Measurements from ENCODE around the gene INAFM1. TPM values are rescaled to one million over a fixed set of nuclear protein-coding genes. Genes with fewer than 3 reads are reported as not detected.
"Not testable (repeated sequence)": the region's sequence is repeated elsewhere in the genome, so short reads cannot be mapped to it uniquely, and the experiment has no call there.

INAFM1 gene
- total RNA-seq, 1 donor from 2014 or later = 4.1 TPM

- FAIRE-seq = no peak
- peak in 1 of 2 donors; percentile 28 for DNase-seq (ENCODE audit: low spot score in 2 of 2)
These were observed 8.2 kb upstream of the INAFM1 start for GRCh38 chr19:47266401-47266941.

DNA sequence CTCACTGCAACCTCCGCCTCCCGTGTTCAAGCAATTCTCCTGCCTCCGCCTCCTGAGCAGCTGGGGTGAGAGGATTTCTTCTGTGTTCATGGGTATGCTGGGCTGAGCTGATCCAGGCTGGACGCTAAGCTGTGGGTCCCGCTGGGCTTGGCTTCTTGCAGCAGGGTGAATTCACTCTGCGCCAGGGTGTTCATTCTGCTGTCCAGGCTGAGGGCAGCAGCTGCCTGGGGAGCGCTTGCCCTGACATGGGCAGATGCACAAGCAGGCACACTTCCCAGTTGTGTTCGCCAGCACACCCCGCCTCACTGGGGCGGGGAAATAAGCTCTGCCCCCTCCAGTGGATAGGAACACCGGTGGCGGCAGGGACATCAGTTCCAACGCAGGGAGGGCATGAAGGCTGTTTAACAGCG lies 7.3 kb upstream of the INAFM1 start:
- FAIRE-seq (no peak), DNase-seq (ENCODE audit: low spot score in 2 of 2) (peak; percentile 73 to 75)

GRCh38 chr19:47268028-47268427 lies 6.7 kb upstream of the INAFM1 start:
- FAIRE-seq = no peak
- DNase-seq (ENCODE audit: low spot score in 2 of 2) = no peak

- FAIRE-seq (no peak), DNase-seq (ENCODE audit: low spot score in 2 of 2) (no peak)
These were observed 5.1 kb upstream of the INAFM1 start for GRCh38 chr19:47269596-47269995.

GRCh38 chr19:47270408-47270807 lies 4.3 kb upstream of the INAFM1 start:
- DNase-seq (ENCODE audit: low spot score in 2 of 2) = no peak
- no peak for FAIRE-seq

GRCh38 chr19:47271949-47272348 lies 2.7 kb upstream of the INAFM1 start:
- FAIRE-seq (no peak), DNase-seq (ENCODE audit: low spot score in 2 of 2) (no peak)

DNA sequence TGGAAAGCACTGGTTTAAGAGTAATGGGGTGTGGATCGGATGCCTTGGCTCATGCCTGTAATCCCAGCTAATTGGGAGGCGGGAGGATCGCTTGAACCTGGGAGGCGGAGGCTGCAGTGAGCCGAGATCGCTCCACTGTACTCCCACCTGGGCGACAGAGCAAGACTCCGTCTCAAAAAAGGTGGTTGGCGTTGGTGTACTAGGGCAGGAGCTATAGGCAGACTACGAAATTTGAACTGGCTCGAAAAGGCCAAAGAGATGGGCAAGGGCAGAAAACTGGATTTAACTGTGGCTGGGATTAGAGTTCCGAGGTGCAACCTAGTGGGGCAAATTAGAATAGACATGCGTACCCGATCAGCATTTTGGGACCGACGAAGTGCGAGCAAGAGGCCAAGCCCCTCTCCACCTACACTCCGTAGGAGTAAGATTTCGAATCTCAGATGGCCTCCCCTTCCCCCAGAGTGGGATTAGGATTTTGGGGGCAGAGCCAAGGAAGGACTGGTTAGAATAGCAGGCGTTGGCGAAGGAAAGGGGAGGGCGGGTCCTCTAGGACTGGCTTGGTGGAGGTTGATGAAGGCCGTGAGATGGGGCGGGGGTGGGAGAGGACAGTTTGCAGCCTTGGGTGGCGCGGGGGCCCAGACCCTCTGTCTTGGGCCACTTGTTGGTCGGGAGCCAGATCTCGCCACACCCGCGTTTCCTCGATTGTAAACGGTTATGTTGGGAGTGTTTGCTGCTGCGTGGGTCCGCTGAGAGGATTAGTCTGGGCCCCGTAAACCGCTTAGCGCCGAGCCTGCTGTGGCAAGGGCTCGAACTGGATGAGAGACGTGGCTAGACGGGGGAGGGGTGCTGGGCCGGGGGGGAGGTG lies 2.0 kb upstream of the INAFM1 start:
- peak; percentile 50 to 66 for DNase-seq (ENCODE audit: low spot score in 2 of 2)
- no peak for FAIRE-seq

DNA sequence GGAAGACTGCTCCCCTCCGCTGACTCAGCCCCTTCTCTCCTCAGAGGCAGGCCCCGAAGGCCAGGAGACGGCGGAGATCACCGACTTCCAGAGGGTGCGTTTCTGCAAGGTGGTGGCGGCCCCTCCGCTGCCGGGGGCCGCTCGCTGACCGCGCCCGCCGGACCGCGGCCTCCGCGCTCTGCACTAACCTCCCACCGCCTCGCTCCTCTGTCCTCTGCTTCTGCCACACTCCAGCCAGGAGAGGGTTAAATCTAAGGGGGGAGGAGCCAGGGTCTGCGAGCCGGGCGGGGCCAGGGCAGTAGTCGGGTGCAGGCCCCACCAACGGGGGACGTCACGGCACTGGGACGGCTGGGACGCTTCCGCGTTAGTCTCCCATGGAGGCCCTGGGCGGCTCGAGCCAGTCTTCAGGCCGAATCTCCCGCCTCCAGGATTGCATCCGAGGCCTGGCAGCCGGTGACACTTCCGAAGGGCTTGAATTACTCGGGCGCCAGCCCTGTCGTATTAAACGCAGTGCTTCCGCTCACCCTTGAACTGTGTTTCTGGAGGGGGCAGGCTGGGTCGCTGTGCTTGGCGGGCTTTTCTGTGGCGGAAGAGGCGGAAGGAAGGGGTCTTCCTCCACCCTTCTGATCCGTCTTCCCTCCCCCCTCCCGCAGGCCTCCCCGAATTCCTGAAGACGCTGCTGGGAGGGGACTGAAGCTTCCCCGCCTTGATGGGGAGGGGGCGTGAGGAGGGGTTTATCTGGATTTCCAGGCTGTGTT lies 1.2 kb upstream of the INAFM1 start:
- FAIRE-seq (no peak), DNase-seq (ENCODE audit: low spot score in 2 of 2) (peak; percentile 95 to 96)

GRCh38 chr19:47274891-47275761 lies 441 bp downstream of the INAFM1 start:
- DNase-seq (ENCODE audit: low spot score in 2 of 2) = peak in 1 of 2 donors; percentile 3
- FAIRE-seq = no peak

DNA sequence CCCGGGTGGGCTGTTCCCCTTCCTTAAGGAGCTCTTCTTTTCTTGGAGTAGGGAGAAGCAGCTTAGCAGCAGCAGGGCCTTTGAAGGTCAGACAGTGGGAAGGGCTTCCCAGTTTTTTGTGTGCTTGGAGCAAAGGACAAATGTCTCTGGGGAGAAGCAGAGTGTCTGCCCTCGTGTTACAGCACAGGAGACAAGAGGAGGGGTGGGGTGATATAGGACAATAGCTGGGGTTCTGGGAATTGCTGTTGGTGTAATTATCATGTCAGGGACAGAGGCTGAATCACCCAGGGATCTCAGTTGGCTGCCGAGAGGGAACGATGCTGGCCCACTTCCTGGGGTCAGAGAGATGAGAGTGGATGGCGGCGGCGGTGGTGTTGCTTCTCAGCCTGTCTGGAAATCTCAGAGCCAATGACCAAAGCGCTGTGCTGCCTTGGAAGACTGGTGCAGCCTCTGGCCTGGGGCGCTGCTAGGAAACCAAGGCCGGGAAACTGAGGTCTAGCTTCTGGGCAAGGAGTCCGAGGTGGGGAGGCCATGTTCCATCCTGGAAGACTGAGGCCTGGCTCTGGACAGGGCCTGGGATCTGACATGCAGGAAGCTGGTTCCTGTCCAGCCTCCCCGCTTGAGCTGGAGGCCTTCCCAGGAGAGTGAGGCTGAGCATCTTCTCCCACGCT lies 1.2 kb downstream of the INAFM1 start:
- DNase-seq (ENCODE audit: low spot score in 2 of 2) = peak in 1 of 2 donors; percentile 19

GRCh38 chr19:47276513-47276912 lies 1.8 kb downstream of the INAFM1 start:
- not testable (repeated sequence) for DNase-seq (ENCODE audit: low spot score in 2 of 2); FAIRE-seq

More for the DNA sequence above, 1.2 kb downstream of the INAFM1 start:
- FAIRE-seq = no peak

DNA sequence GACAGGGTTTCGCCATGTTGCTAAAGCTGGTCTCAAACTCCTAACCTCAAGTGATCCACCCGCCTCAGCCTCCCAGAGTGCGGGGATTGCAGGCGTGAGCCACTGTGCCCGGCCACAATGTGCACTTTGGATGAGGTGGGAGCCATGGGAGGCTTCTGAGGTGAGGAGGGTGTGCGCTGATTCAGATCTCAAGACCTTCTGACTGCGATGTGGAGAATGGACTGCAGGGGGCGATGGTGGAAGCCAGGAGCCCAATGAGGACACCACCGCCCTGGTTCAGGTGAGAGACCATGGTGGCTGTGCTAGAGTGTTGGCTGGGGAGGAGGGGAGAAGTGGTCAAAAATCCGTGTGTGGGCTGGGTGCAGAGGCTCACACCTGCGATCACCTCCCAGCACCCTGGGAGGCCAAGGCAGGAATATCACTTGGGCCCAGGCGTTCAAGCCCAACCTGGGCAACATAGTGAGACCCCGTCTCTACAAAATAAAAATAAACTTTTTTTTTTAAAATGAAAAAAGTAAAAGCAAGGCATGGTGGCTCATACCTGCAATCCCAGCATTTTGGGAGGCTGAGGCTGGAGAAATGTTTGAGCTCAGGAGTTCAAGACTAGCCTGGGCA lies 5.6 kb downstream of the INAFM1 start:
- DNase-seq (ENCODE audit: low spot score in 2 of 2) = no peak
- FAIRE-seq = no peak

DNA sequence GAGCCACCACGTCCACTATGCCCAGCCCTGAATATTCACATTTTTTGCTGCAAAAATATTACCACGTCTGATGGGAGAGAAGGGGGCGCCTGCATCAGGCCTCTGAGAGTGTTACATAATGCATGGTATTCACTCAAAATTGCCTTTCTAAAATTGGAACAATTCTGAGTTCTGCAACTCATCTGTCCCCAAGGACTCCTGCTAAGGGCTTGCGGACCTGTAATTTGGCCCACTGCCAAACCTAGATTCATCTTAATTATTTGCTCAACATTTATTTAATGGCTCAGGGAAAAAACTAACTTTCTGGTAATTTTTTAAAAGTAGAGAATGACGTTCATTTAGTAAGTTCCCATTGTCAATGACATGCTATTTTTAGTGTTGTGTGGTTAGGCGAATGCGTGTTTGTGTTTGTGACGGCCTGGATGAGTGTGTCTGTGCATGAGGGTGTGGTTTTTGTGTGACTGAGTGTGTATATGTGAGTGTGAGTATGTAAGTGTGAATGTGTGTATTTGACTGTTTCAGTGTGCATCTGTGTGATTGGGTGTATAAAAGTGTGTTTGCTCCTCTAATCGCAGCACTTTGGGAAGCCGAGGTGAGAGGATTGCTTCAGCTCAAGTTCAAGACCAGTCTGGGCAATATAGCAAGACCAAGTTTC lies 8.8 kb downstream of the INAFM1 start:
- DNase-seq (ENCODE audit: low spot score in 2 of 2) (no peak), FAIRE-seq (no peak)

- FAIRE-seq (no peak), DNase-seq (ENCODE audit: low spot score in 2 of 2) (peak in 1 of 2 donors; percentile 34)
These were observed 9.7 kb downstream of the INAFM1 start for GRCh38 chr19:47284324-47284899.

GRCh38 chr19:47296036-47296435 lies 21.4 kb downstream of the INAFM1 start:
- FAIRE-seq (no peak), DNase-seq (ENCODE audit: low spot score in 2 of 2) (peak; percentile 36 to 72)

- not testable (repeated sequence) for DNase-seq (ENCODE audit: low spot score in 2 of 2); FAIRE-seq
These were observed 26.2 kb downstream of the INAFM1 start for GRCh38 chr19:47300867-47301266.

DNA sequence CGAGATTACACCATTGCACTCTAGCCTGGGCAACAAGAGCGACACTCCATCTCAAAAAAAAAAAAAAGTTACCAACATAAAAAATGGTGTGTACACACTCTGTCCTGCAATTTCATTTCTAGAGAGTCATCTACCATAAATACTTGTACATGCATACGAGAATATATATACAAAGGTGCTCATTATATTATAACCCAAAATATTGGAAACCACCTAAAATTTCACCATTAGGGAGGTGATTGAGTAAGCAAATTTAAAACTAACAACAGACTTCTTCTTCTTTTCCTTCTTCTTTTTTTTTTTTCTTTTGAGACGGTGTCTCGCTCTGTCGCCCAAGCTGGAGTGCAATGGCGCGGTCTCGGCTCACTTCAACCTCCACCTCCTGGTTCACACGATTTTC lies 27.6 kb downstream of the INAFM1 start:
- FAIRE-seq (no peak), DNase-seq (ENCODE audit: low spot score in 2 of 2) (no peak)

DNA sequence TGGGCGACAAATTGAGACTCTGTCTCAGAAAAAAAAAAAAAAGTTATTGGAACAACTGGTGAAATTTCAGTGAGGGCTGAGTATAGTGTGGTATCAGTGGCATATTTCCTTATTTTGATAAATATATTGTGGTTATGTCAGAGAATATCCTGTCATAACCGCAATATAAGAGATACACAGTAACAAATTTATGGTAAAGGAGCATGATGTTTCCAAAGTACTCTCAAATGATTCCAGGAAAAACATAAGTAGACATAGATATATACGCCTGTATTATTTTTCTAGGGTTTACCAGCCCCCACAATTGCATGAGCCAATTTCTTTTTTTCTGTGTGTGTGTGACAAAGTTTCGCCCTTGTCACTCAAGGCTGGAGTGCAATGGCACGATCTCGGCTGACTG lies 29.3 kb downstream of the INAFM1 start:
- FAIRE-seq (no peak), DNase-seq (ENCODE audit: low spot score in 2 of 2) (no peak)
